NOMO-1 treated with DMSO at 0.1 percent for 48 hours (cell line): Measurements from ENCODE around the gene SLC9A3.
A peak's percentile ranks its signal among the peaks of the same experiment; 100 is the strongest.

Experiments used
- DNase-seq: peaks from one replicate; lab custom pipeline; 2025; ENCODE audit not compliant: unreplicated experiment; lab: John Stamatoyannopoulos, UW

SLC9A3 gene

DNA sequence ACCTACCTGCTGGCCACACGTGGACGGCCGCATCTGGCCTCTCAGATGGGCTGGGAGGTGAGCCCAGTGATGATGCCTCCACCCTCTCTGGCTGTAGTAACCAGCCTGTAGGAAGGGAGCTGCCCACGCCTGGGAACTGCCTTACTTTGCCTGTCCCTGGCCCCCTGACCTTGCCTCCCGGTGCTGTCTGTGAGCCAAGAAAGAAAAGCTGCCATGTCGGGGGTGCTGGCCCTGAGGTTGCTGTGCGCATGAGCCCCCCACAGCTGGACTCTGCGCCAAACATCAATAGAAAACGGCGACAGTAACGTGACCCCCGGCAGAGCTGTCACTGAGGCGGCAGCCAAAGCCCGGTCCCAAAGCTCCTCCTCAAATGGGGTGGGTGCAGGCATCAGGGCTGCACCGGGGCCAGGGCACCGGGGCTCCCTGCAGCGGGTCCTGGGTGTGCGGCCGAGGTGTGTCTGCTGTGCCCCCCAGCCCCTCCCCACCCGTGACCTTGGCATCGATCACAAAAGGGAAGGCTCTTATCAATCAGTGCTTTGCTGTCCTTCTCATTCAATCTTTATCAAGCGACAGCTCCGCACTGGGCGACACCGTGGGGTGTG lies 15.3 kb upstream of the SLC9A3 start:
- DNase-seq = no peak

GRCh38 chr5:538801-539468 lies 14.7 kb upstream of the SLC9A3 start:
- DNase-seq = no peak

GRCh38 chr5:538271-538771 lies 14.1 kb upstream of the SLC9A3 start:
- no peak for DNase-seq

DNA sequence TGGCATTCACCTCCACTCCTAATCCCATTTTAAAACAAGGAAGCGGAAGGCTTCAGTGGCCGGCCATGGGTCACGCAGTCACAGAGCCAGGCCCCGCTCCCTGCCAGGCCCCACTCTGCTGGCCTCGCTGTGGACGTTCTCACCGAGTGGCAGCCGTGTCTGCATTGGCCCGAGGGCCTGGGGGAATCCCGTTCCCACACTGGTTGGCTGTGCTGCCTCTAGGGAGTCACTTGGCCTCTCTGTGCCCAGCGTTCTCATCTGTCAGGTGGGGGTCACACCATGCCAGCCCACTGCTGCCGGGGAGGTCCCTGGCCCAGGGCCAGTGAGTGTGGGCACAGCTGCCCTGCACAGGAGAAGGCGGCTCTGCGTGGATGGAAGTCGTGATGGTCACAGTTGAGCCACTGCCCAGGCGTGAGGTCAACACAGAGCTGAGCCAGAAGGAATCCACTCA lies 13.4 kb upstream of the SLC9A3 start:
- DNase-seq = no peak

DNA sequence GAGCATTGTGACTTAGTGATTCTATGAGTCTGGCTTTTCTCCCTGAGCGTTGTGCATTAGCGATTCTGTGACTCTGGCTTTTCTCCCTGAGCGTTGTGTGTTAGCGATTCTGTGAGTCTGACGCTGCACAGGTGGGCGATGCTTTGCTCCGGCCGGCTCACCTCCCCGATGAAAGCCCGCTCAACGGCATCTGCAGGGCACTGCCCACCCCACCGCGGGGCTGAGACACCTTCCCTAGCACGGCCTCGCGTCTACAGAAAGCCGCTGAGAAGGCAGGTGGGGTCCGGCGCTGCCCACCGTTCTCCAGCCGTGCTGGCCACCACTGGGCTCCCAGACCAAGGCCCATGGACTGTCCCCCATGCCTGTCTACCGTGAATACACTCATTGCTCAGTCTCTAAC lies 12.8 kb upstream of the SLC9A3 start:
- no peak for DNase-seq

DNA sequence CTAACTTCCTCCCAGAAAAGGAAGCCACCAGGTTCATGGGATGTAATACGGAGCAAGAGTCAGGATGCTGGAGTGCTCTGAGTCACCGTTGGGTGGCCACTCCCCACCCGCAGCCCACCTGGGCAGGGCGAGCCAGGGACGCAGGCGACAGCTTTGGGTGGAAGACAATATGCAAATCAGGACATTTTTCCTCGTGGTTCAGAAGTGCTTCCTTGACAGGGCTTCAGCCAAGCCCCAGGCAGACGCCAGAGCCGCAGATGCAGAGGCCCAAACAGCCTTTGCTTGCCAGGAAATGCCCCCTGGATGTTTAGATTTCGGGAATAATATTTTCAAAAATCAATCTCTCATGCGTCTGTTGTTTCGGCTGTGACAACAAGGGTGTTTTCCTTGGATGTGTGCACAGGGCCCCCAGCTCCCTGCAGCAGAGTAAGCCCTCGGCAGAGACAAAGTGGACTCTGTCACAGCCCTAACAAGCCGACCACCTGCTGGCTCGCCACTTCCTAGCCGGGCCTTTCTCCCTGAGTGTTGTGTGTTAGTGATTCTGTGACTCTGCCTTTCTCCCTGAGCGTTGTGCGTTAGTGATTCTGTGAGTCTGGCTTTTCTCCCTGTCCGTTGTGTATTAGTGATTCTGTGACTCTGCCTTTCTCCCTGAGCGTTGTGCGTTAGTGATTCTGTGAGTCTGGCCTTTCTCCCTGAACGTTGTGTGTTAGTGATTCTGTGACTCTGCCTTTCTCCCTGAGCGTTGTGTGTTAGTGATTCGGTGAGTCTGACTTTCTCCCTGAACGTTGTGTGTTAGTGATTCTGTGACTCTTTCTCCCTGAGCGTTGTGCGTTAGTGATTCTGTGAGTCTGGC lies 11.8 kb upstream of the SLC9A3 start:
- no peak for DNase-seq

DNA sequence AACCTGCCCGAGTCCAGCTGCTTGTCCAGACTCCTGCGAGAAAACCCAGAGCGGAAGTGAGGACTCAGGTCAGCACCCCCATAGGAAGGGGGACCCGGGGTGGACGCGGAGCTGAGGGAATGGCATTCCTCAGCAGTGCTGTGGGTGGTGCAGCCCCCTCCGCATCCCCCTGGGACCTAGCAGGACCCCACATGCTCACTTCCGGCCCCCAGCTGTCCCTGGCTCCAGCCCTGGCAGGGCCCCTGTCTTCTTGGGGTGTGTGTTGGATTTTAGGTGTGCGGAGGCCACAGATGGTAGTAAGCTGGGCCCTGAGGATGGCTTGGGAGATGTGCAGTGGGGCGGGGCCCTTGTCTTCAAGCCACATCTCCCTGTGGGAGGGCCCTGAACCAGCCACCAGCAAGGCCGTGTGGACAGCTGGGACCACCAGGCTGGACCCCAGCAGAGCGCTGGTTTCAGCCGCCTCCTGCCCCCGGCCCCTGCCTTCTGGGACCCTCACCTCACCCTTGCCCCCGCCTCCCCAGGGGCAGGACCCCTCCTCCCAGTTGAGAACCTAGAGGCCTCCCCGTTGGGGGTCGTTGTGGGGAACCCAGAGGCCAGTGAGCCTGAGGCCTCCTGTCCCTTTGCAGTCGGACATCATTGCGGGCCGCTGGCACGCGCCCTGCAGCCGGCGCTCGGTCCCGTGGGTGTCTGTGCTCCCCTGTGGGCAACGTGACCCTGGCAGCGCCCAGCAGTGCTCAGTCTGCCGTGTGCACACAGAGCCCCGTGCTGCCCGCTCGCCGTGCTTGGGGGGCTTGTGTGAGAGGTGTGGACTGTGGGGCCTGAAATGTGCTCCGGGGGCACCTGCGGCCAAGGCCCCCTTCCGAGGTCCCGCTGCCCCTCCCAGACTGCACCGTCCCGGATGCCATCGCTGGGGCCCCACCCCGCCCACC lies 10.8 kb upstream of the SLC9A3 start:
- no peak for DNase-seq

GRCh38 chr5:533955-534742 lies 9.9 kb upstream of the SLC9A3 start:
- no peak for DNase-seq

DNA sequence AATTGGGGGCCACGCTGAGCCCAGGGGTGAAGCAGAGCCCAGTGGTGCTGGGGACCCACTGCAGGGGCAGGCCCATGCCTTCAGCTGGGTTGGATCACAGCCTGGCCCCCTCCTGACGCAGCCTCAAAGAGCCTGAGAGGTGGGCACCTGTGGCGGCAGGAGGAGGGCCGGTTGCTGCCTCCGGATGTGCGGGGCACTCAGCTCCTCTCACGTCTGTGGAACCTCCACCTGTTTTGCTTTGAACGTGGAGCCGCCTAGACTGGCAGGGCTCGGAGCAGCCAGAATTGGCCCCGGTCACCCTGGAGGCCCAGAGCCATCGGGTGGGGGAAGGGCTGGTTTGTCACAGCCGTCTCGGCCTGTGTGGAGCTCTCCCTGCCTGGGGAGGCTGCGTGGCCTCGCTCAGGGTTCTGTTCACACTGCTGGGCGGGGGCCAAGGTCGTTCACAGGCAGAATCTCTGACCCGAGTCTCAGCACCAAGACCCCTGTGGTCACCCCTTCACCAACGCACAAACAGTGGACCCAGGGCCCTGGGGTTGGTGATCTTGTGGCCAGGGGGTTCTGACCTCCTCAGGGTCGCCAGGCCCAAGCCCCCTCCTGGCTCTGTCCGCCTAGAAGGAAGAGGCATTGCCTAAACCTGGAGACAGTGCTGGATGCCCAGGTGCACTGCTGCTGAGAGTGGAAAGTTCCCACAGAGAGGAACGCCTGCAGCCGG lies 9.2 kb upstream of the SLC9A3 start:
- no peak for DNase-seq

- DNase-seq = no peak
Observed at GRCh38 chr5:532521-533242, 8.4 kb upstream of the SLC9A3 start.

GRCh38 chr5:531749-532315 lies 7.6 kb upstream of the SLC9A3 start:
- DNase-seq = no peak

DNA sequence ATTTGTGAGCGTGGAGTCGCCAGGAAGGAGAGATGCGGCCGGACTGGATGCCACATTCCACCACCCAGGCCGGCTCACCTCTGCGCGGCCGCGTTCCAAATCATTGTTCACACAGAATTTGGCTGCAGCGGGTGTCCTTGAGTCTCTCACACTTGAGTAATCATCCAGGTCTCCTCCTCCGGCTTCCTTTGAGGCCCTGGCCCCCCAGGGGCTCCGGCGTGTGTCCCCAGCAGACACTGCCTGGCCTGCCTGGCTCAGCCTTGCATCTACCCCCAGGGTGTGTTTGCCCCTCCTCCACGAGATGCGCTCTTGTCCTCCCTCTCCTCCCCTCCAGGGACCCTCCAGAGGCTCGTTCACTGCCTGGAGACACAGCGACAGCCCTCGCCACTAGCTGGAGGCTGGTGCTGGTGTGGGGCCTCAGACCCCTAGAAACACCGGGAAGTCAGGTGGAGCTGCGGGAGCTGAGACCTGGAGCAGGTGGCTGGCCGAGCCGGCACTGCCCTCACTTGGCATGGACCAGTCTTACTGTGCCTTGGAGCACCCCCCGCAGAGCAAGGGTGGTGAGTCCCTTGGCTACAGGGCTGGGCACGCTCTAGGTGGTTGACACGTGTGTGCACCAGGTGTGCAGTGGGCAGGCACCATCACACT lies 7.0 kb upstream of the SLC9A3 start:
- DNase-seq = no peak

DNA sequence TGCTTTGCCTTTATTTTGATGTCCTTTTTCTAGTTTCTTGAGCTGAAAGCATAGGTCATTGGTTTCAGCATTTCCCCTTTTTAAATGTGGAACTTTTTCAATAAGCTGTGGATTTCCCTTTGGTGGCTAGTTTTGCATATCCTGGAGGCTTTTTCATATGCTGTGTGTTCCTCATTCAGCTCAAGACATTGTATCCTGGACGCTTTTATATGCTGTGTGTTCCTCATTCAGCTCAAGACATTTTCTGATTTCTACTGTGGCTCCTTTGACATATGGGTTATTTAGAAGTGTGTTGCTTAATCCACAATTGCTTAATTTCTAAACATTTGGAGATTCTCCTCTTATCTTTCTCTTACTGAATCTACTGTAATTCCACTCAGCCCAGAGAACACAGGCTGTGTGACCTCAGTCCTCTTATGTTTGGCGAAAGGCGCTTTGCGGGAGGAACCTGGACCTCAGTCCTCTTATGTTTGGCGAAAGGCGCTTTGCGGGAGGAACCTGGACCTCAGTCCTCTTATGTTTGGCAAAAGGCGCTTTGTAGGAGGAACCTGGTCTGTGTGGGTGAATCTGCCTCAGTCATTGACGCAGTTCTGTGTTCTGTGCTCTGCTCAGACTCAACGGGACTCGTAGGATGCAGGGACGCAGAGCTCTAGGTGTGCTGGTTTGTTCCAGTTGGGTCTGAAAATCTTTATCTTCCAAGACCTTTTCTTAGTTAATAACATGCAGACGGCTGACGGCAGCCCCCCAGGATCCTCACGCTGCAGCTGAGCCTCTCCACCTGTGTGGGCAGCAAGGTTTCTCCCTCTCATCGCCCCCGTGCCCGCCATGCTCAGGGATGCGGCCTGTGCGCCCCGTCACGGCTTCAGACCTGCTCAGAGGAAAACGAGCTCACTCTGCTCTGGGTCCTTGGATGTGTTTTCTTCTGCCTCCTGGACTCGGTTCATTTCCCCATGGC lies 6.0 kb upstream of the SLC9A3 start:
- peak; percentile 100 for DNase-seq

GRCh38 chr5:528629-529511 lies 4.6 kb upstream of the SLC9A3 start:
- DNase-seq = peak; percentile 44
